ENCODE data around the gene NIT1.
"Not testable (repeated sequence)": the region's sequence is repeated elsewhere in the genome, so short reads cannot be mapped to it uniquely, and the experiment has no call there.

Gene NIT1

DNA sequence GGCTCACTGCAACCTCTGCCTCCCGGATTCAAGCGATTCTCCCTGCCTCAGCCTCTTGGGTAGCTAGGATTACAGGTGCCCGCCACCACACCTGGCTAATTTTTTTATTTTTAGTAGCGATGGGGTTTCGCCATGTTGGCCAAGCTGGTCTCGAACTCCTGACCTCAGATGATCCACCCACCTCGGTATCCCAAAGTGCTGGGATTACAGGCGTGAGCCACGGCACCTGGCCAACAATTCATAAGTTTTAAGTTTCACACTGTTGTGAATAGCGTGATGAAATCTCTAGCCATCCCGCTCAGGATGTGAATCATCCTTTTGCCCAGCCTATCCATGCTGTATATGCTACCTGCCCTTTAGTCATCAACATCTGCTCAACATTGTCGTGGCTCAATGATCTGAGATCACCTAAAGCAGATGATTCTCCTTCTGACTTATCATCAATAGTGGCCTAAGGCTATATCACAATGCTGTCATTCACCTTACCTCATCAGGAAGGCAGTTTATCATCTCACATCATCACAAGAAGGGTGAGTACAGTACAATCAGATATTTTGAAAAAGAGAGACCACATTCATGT lies 2.7 kb upstream of the NIT1 start:
- no peak for TF ChIP-seq EZH2phosphoT487 (IDR thresholded peaks at IDR 0.05; ENCODE audit: low read depth)
- TF ChIP-seq, protein P1, sequence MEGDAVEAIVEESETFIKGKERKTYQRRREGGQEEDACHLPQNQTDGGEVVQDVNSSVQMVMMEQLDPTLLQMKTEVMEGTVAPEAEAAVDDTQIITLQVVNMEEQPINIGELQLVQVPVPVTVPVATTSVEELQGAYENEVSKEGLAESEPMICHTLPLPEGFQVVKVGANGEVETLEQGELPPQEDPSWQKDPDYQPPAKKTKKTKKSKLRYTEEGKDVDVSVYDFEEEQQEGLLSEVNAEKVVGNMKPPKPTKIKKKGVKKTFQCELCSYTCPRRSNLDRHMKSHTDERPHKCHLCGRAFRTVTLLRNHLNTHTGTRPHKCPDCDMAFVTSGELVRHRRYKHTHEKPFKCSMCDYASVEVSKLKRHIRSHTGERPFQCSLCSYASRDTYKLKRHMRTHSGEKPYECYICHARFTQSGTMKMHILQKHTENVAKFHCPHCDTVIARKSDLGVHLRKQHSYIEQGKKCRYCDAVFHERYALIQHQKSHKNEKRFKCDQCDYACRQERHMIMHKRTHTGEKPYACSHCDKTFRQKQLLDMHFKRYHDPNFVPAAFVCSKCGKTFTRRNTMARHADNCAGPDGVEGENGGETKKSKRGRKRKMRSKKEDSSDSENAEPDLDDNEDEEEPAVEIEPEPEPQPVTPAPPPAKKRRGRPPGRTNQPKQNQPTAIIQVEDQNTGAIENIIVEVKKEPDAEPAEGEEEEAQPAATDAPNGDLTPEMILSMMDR (IDR thresholded peaks at IDR 0.05; ENCODE audit: low read depth, low read length), result no peak
- Histone ChIP-seq H3K27me3 (ENCODE audit: low read depth, low read length) (no peaks in the 10 kb centered on the region), H2AFZ (ENCODE audit: low read depth, low read length) (no peak overlapping the region), H3K79me2 (ENCODE audit: low read length) (peaks cover 92% of the 10 kb centered on the region), H3K36me3 (replicated peaks; ENCODE audit: low read depth, low read length) (peaks cover 17% of the 10 kb centered on the region), H3K4me2 (ENCODE audit: low read length) (no peak overlapping the region), H3K27ac (ENCODE audit: low read length) (no peak overlapping the region), H3K4me1 (ENCODE audit: low read length) (peaks cover 36% of the 10 kb centered on the region), H3K9me3 (ENCODE audit: insufficient read depth, low read length) (no peaks in the 10 kb centered on the region), H4K20me1 (ENCODE audit: insufficient read depth, low read length) (peaks cover 42% of the 10 kb centered on the region), H3K4me3 (ENCODE audit: low read length) (no peak overlapping the region), H3K9ac (ENCODE audit: low read length) (no peak overlapping the region)

- H4K20me1 ChIP-seq (ENCODE audit: insufficient read depth, low read length), result peaks cover 42% of the 10 kb centered on the region
- H3K27me3 ChIP-seq (ENCODE audit: low read depth, low read length); H3K27ac ChIP-seq (ENCODE audit: low read length); H3K9ac ChIP-seq (ENCODE audit: low read length); H2AFZ ChIP-seq (ENCODE audit: low read depth, low read length); H3K9me3 ChIP-seq (ENCODE audit: insufficient read depth, low read length); H3K4me2 ChIP-seq (ENCODE audit: low read length); H3K4me3 ChIP-seq (ENCODE audit: low read length): not testable (repeated sequence)
- H3K36me3 ChIP-seq (replicated peaks; ENCODE audit: low read depth, low read length), result peaks cover 24% of the 10 kb centered on the region
- H3K79me2 ChIP-seq (ENCODE audit: low read length), result peaks cover 85% of the 10 kb centered on the region
- peaks cover 36% of the 10 kb centered on the region for H3K4me1 ChIP-seq (ENCODE audit: low read length)
Observed at GRCh38 chr1:161115961-161116360, 1.9 kb upstream of the NIT1 start.

GRCh38 chr1:161119092-161119903 lies 1.4 kb downstream of the NIT1 start:
- Histone ChIP-seq H2AFZ (ENCODE audit: low read depth, low read length) (no peak overlapping the region), H3K79me2 (ENCODE audit: low read length) (peaks cover 55% of the 10 kb centered on the region), H4K20me1 (ENCODE audit: insufficient read depth, low read length) (peaks cover 13% of the 10 kb centered on the region), H3K36me3 (replicated peaks; ENCODE audit: low read depth, low read length) (peaks cover 49% of the 10 kb centered on the region), H3K9ac (ENCODE audit: low read length) (no peak overlapping the region), H3K27ac (ENCODE audit: low read length) (peak overlapping the region; percentile 5), H3K27me3 (ENCODE audit: low read depth, low read length) (no peaks in the 10 kb centered on the region), H3K4me2 (ENCODE audit: low read length) (peak overlapping the region; percentile 85), H3K4me3 (ENCODE audit: low read length) (peak overlapping the region; percentile 88; the same call in 1 of the 2 replicates), H3K4me1 (ENCODE audit: low read length) (peaks cover 38% of the 10 kb centered on the region), H3K9me3 (ENCODE audit: insufficient read depth, low read length) (no peaks in the 10 kb centered on the region)
- TF ChIP-seq, protein P1 (IDR thresholded peaks at IDR 0.05; ENCODE audit: low read depth, low read length), result peak; percentile 41
- TF ChIP-seq EZH2phosphoT487 (IDR thresholded peaks at IDR 0.05; ENCODE audit: low read depth), result no peak

DNA sequence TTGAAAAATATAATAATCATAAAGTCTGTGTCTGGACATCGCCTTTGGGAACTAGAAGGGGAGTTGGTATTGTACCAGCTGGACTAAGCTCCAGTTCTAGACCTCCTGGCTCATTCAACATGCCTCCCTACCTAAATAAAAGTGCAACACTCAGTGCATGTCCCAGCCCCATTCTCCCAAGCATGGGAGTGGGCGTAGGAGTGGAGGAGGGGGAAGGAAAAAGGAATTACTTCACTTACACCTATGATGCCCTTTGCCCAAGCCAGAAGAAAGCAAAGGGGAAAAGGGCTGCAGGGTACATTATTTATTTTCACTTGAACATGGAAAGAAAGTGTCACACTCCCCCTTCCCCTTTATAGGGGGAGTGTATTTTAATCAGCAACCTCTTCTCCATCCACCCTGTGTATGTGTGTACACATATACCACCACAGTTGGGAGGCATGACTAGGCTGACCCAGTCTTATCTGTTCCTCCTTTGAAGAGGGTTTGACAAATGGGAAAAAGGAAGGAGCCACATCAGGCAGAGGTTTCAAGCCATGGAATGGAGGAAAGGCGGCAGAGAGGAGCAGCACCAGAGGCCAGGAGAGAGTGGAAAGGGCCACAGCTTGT lies 3.2 kb downstream of the NIT1 start:
- no peaks in the 10 kb centered on the region for H4K20me1 ChIP-seq (ENCODE audit: insufficient read depth, low read length)
- H3K4me1 ChIP-seq (ENCODE audit: low read length), result peaks cover 38% of the 10 kb centered on the region
- peak overlapping the region; percentile 43 for H3K4me2 ChIP-seq (ENCODE audit: low read length)
- peak overlapping the region; percentile 1; the same call in 1 of the 2 replicates for H3K9ac ChIP-seq (ENCODE audit: low read length)
- H3K36me3 ChIP-seq (replicated peaks; ENCODE audit: low read depth, low read length), result peaks cover 57% of the 10 kb centered on the region
- TF ChIP-seq EZH2phosphoT487 (IDR thresholded peaks at IDR 0.05; ENCODE audit: low read depth), result no peak
- TF ChIP-seq, protein P1 (IDR thresholded peaks at IDR 0.05; ENCODE audit: low read depth, low read length), result no peak
- no peak overlapping the region for H3K4me3 ChIP-seq (ENCODE audit: low read length)
- H2AFZ ChIP-seq (ENCODE audit: low read depth, low read length), result no peak overlapping the region
- no peaks in the 10 kb centered on the region for H3K9me3 ChIP-seq (ENCODE audit: insufficient read depth, low read length)
- H3K79me2 ChIP-seq (ENCODE audit: low read length), result peaks cover 46% of the 10 kb centered on the region
- no peaks in the 10 kb centered on the region for H3K27me3 ChIP-seq (ENCODE audit: low read depth, low read length)
- H3K27ac ChIP-seq (ENCODE audit: low read length), result peak overlapping the region; percentile 42
